HG03442 (cell line): ENCODE results near the gene FOXP1.

Experiments used
- ATAC-seq: cut with Tn5 transposase; IDR thresholded peaks from one replicate; pipeline ENCODE4 v1.9.1; 2021; ENCODE audit warnings: mild to moderate bottlenecking, moderate library complexity; ENCODE audit not compliant: unreplicated experiment

The FOXP1 gene

DNA sequence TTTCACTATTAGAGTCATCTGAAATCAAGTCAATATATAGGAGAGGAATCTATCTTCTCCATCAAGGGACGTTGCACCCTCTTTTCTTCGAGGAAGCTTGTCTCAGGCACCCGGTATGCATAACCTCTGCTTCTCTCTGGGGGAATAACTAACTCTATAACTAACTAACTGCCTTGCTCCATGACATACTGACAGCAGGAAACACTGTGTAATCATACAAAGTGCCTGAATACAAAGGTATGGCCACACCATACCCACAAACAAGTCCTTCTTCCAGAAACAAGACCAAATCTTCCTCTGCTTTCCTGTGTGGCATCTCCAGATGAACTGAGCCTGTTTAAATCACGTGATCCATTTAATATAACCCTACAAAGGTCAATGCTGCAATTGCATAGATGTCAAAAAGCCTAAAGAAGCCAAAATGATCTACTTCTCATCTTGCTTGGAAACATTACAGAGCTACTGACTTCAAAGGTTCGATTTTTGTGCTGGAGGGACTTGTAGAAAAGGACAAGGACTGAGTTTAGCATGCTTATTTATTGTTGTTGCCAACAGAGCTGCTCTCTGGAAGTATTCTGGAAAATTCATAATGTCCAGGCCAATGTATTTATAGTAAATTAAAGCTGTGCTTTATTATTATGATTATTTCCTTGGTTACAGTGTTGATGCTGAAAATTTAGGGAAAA lies 380.5 kb downstream of the FOXP1 start:
- no peak for ATAC-seq

GRCh38 chr3:71201939-71202338 lies 381.6 kb downstream of the FOXP1 start:
- ATAC-seq = no peak

DNA sequence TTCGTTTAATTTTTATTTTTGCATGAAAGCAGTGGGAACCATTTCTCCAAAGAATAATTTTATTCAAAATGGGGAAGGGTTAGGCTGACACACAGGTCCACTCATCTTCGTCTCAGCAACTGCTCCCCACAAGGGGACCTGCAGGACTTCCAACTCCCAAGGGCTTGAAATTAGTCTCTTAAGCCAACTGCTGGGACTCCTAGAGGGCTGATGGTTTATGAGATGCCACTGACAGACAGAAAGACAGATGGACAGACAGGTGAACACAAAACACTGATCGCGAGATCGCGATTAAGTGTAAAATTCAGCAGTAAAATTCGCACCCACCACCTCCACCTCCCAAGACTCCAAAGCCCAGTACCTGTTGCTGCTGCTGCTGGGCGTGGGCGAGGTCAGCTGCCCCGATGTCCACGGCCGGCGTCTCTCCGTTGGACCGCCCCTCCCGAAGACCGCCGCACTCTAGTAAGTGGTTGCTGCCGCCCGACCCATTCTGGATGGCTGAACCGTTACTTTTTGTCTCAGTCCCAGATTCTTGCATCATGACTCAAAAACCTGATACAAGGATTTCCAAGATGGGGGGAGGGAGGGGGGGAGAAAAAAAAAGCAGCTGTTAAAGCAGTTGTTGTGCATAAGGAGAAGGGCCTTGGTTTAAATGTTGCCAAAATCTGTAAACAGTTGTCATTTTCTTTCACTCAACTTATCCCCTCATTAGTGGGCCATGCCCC lies 385.5 kb downstream of the FOXP1 start:
- no peak for ATAC-seq

DNA sequence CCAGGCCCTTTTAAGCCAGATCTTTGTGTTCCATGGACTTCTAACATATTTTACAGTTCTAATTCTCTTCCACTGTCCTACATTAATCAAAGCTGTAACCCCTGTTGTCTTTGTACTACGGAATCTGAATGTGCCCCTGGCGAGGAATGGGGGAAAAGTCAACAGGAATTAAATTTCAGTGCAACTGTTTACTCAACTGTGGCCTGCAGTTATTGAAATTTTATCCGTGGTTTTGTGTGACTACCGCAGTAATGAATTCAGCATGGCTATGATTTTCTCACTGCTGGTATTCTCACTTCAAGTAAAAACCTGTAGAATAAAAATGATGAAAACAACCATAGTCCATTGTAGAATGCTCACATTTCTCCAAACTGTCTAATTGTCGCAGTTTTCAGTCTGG lies 388.0 kb downstream of the FOXP1 start:
- no peak for ATAC-seq

GRCh38 chr3:71194785-71195184 lies 388.7 kb downstream of the FOXP1 start:
- ATAC-seq = no peak

- ATAC-seq = no peak
Observed at GRCh38 chr3:71191031-71191482, 392.5 kb downstream of the FOXP1 start.

DNA sequence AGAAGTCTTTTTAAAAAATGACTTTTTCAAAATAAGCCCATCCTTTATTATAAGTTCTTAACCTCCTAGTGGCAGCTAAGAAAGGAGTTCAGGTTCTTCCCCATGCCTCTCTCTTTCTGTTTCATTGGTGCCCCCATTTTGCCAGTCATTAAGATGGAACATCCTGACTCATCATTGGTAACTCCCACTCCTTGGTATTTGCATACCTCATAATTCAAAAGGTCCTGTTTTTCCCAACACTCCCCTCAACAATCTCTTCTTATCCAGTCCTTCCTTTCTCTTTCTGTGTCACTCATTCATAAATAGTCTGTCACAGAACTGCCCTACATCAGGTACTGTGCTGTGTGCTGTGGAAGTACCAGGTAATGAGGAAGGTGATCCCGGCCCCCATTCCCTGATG lies 394.0 kb downstream of the FOXP1 start:
- no peak for ATAC-seq

GRCh38 chr3:71187715-71188114 lies 395.8 kb downstream of the FOXP1 start:
- ATAC-seq = no peak

GRCh38 chr3:71186801-71187200 lies 396.7 kb downstream of the FOXP1 start:
- no peak for ATAC-seq

DNA sequence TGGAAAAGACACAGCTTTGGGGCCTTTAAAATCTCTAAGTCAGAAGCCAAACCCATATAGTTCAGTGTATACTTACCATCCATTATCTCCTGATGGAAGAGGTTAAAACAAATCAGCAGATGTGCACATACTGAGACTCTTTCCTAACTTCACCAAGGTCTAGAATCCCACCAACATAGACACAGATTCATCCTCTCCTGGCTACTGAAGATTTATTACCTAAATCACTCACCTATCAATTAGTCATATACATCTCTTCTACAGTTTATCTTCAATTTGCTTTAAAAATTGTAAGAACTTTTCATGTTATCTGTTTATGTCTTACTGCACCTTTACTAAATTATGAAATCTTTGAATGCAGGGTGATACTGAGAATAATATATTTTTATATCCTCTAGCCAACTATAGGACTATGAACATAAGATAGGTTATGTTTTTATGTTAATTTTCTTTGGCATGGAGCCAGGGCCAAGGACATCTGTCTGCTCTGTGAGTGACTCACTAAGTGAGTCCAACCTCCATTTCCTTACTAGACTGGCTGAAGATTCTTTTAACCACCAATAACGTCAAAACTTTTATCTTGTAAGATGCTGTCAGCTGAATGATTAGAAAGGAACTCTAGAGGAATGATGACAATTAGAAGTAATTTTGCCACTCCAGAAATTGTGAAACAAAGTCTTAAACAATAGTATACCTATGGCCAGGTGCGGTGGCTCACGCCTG lies 397.6 kb downstream of the FOXP1 start:
- ATAC-seq = no peak

- ATAC-seq = no peak
Observed at GRCh38 chr3:71184252-71184651, 399.3 kb downstream of the FOXP1 start.

DNA sequence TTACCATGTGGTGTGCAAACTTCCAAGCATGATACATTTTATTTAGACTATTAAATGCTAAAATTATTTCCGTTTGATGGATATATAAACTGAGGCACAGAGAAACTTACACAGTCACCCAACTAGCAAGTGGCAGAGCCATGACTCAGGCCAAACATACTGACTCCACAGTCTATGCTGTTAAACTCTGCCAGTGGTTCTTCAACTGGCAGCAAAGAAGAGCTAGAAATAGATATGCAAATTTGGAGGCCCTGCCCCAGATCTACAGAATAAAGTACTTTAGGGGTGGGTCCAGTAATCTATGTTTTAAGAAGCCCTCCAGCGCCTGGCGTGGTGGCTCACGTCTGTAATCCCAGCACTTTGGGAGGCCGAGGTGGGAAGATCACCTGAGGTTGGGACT lies 400.0 kb downstream of the FOXP1 start:
- ATAC-seq = no peak

DNA sequence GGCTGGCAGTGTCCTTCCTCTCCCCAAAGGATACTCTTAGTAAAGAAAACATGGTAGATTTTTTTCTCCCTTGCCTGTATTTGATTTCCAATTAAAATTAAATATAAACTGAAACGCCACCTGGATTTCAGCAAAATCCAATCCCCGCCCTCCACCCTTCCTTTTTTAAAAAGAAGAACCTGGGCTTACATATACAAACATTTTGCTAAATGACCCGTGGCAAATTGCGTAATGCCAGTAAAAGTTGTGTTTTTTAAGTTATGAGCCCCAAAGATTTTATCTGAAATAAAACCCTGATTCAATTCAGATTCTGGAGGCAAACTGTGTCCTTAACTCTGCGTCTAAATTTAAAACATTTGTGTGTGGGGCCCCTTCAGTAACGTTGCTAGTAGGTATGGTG lies 403.0 kb downstream of the FOXP1 start:
- no peak for ATAC-seq

DNA sequence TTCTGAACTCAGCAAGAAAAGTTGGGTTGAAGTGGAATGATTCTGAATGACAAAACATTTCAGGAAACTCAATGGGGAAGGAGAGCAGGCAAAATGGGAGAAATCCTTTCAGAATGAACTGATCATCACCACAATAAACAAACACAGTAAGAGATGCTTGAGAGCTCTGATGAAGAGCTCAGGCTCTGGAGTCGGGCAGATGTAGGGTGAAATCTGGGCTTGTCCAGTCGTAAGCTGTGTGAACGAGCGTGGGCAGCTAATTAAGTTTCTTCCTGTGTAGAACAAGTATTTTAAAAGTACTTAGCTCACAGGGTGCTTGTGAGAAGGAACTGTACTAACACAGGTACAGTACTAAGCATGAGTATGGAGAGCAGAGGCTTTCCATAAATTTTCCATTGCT lies 406.2 kb downstream of the FOXP1 start:
- no peak for ATAC-seq

DNA sequence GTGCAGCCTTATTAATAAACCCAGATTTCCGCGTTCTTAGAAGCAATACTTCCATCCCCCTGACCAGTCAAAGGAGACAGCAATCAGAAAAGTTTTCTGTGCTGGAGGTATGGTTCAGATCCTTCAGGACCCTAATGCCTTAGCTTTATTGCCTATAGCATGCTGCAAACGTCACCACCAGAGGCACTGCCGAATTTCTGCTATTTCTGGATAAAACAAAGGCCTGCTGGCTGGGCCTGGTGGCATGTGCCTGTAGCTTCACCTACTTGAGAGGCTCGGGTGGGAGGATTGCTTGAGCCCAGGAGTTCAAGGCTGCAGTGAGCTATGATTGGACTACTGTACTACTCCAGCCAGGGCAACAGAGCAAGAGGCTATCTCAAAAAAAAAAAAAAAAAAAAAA lies 407.2 kb downstream of the FOXP1 start:
- ATAC-seq = no peak

DNA sequence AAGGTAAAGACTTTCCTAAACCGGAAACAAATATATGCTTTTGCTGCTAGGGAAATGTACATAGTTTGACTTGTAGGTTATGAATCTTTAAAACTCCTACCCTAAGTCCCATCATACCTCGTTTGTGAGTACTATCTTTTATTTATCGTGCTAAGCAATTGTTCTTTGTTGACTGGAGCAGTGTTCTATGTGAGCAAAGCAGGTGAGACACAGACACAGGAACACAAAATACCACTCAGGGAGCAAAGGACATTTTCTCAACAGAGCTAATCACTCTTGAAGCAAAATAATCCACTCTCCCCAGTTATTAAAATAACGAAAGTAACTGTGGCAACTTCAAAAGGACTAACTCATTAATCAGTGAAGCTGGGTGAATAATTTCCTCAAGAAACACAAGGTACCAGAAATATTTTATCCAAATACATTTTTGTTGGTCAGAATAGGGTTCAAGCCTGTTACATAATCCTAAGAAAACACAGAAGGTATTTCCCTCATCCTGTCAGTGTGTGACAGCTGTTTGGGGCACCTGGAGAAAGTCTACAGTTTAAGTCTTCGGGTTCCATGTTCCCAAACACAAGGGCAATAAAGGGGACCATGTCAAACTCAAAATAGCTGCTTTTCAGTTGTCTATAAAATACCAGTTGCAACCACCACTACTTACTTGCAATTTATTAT lies 407.7 kb downstream of the FOXP1 start:
- no peak for ATAC-seq

- no peak for ATAC-seq
Observed at GRCh38 chr3:71172951-71173350, 410.6 kb downstream of the FOXP1 start.

GRCh38 chr3:71172189-71172588 lies 411.3 kb downstream of the FOXP1 start:
- ATAC-seq = no peak

- no peak for ATAC-seq
Observed at GRCh38 chr3:71171247-71171646, 412.3 kb downstream of the FOXP1 start.

GRCh38 chr3:71168880-71169411 lies 414.6 kb downstream of the FOXP1 start:
- no peak for ATAC-seq

DNA sequence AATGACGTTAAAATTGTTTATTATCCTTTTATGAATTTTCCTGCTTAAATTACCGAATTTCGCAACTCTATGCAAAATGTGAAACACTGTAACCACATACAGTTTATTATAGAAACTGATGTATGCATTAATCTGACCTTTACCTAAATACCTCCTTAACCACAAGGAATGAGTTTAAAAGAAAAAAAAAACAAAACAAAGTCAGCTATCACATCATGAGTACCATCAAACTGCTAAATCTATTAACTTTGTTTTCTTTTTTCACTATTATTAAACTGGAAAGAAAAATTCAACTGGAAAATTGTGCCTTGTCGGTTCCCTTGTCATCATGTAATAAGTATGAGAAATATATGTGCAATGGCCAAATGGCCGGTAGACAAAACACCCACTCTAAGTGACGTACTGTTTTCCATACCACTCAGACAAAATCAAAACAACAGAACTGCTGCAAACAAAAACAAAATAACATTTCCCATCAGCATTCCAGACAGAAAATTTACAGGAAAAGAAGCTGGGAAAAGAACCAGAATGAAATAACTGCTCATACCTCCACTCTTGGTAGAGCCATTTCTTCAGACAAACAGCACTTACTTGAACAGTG lies 415.3 kb downstream of the FOXP1 start:
- ATAC-seq = no peak
